Panc1 (cell line): ENCODE measurements around the gene RELA.

Experiments used
- CTCF ChIP-seq: fragments of 450-650 bp; IDR thresholded peaks from 2 replicates; pipeline ENCODE4 v1.5.1; 2017; ENCODE audit warnings: mild to moderate bottlenecking
- POLR2AphosphoS5 ChIP-seq: IDR thresholded peaks from 2 replicates; pipeline ENCODE4 v1.6.1; 2012; ENCODE audit warnings: mild to moderate bottlenecking, low read depth, low read length, moderate library complexity
- REST ChIP-seq, 2 experiments: IDR thresholded peaks; 2 replicates each; pipeline ENCODE4 v1.6.1; 2011 to 2012; ENCODE audit warnings: low read depth in 2 of 2, control low read depth in 1 of 2, low read length in 1 of 2, mild to moderate bottlenecking in 1 of 2, moderate library complexity in 1 of 2; ENCODE audit not compliant: insufficient read depth in 1 of 2

GRCh38 chr11:65646288-65646957 lies 16.3 kb downstream of the RELA start:
- TF ChIP-seq REST (IDR thresholded peaks at IDR 0.05; ENCODE audit: insufficient read depth in 1 of 2, low read depth in 2 of 2, low read length in 1 of 2): no peak
- no peak for TF ChIP-seq POLR2AphosphoS5
- no peak for TF ChIP-seq CTCF
